NOMO-1 treated with dmso at 0.1 percent for 144 hours (cell line): ENCODE results near the gene TBC1D2.
"Not testable (repeated sequence)": the region's sequence is repeated elsewhere in the genome, so short reads cannot be mapped to it uniquely, and the experiment has no call there.

Experiments used
- DNase-seq: peaks from one replicate; lab custom pipeline; 2025; ENCODE audit not compliant: unreplicated experiment; lab: John Stamatoyannopoulos, UW

The TBC1D2 gene

DNA sequence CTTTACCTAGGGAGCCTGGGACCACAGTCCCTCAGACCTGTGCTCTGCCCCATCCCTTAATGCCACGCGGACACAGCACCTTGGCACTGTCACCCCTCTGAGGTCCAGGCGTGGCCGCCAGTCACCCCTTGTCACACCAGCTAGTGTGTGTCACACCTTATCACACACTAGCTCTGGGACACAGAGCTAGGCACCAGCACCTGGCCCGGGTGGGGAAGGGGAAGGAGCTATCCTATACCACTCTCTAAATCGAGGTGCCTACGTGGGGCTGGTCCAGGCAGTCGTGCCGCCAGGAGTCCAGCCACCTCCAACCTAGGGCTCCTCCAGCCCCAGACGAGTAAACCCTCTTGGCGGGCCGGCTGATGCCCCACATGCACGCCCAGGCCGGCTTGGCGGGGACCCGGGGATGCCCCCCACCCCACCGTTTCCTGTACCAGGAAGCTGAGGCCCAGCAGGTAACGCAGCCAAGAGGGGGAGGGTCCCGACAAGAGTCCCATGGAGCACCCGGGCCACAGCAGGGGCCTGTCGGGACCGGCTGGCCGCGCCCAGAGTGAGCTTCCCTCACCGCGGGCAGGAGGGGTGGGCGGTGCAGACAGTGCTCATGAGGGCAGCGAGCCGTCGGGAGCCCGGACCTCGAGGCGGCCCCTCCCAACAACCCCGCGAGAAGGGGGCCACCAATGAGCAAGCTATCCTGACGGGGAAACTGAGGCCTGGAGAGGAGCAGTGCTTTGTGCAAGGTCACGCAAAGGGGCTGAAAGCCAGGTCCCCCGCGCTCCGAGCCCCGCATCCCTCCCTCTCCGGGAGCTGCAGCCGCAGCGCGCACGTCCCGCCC lies 63.6 kb downstream of the TBC1D2 start:
- no peak for DNase-seq

GRCh38 chr9:98191181-98191608 lies 64.3 kb downstream of the TBC1D2 start:
- DNase-seq: no peak

- DNase-seq: no peak
Measured at GRCh38 chr9:98190757-98191105, 64.7 kb downstream of the TBC1D2 start.

DNA sequence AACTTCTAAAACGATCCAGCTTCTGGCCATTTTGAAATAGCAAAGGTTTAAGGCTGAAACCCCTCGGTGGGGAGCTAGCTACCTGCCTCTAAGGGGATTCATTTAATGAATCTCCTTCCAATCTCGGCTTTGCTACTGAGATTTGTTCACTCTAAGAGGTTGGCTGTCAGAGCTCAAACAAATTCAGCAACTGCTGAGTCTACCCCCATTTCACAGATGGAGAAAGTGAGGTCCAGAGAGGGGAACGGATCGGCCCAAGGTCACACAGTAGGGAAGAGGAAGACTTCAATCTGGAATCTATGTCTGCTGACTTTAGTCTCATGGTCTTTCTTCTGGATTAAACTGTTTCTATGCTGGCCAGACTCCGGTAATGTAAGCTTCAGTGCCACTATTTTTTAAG lies 66.0 kb downstream of the TBC1D2 start:
- no peak for DNase-seq

DNA sequence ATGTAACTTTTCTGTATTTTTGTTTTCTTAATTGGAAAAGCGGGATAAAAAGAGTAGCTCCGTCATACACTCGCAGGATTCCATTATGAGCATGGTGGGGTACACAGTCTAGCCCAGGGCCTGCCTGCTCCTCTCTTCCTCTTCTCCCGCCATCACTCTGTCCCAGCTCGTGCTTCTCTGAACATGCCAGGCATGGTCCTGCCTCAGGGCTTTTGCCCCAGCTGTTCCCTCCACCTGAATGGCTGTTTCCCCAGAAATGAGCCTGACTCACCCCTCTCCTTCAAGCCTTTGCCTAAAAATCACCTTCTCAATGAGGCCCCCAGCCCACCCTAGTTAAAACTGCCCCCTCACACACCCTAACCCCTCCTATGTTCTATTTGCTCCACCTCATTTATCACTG lies 67.5 kb downstream of the TBC1D2 start:
- no peak for DNase-seq

GRCh38 chr9:98186236-98186635 lies 69.2 kb downstream of the TBC1D2 start:
- DNase-seq: no peak

GRCh38 chr9:98185611-98186171 lies 69.8 kb downstream of the TBC1D2 start:
- peak; percentile 35 for DNase-seq

DNA sequence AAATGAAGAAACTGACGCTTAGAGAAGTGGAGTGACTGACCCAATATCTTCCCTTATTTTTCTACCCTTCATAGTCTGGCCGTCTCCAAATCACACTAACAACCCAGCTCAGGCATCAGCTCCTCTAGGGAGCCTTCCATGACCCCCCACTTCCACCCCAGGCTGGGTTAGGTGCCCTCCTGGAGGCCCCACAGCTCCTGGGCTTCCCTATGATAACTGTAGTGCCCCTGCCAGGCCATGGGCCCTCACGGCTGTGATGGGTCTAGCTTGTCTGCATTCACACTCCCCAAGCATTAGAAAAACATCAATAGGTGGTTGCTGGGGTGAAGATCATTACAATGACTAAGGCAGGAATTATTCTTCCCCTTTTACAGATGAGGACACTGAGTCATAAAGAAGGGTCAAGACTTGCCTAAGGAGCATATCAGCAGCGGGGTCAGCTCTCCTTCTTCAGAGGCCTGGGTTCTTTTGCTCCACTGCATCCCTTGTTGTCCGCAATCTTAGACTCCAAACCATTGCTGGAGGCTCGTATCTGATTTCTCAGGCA lies 70.4 kb downstream of the TBC1D2 start:
- no peak for DNase-seq

DNA sequence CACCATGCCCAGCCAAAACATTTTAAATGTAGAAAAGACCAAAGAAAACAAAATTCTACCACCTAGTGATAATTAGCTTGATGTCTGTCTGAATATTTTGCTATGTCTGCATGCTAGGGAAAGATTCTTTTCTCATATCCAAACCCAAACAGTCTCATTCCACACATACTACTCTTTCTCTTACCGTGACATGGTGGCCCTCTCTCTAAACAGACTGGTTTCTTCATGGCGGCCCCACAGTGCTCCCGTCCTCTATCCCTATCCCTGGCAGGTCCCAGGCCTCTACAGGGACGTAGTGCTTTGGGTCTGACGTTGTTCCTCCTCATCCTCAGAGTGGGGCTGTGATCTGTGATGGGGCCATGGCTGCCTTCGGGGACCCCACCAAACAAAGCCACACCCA lies 71.1 kb downstream of the TBC1D2 start:
- no peak for DNase-seq

GRCh38 chr9:98182889-98183599 lies 72.4 kb downstream of the TBC1D2 start:
- no peak for DNase-seq

DNA sequence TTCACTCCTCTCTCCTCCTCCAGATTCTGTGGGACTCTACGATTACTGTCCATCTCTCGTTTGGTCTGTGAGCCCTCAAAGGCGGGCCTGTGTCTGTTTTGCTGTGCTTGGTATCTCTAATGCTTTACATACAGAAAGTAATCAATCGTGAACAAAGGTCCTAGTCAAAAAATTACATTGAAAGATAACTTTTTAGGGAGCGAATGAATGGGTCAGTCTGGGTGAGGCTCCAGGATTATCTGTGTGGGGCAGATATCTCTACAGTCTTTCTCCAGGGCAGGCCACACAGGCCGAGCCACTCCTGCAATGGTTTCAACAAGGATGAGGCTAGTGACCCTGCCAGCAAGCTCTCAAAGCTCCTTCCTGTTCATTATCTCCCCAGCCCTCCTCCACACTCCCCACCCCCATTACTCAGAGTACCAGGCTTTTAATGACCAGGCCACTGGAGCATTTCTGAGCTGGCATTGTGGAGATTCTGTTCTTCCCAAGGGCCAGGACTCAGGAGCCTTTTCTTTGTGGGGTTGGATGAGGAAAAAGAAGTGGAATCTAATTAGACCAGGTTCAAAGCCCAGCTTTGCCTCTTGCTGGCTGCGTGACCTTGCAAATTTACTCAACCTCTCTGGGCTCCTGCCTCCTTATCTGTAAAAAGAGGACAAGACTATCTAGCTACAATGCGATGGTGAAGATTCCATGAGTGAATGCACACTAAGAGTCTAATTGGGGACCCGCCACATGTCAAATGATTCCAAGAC lies 73.2 kb downstream of the TBC1D2 start:
- DNase-seq: no peak

GRCh38 chr9:98181746-98182068 lies 73.7 kb downstream of the TBC1D2 start:
- DNase-seq: no peak

DNA sequence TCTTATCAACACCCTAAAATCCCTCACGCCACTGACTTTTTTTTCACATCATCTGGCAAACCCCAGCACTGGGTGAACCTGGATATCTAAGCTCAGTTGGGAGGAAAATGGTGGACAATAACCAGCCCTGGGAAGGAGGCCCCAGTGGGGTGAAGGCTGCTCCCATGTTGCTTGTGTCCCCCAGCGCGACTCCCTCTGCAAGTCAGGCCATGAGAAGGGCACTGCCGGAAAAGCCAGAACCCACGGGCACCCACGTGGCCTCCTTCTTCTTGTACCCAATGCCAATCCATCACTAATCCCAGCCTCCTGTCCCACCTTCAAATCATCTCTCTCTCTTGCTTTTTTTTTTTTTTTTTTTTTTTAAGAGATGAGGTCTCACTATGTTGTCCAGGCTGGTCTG lies 74.5 kb downstream of the TBC1D2 start:
- DNase-seq: no peak

DNA sequence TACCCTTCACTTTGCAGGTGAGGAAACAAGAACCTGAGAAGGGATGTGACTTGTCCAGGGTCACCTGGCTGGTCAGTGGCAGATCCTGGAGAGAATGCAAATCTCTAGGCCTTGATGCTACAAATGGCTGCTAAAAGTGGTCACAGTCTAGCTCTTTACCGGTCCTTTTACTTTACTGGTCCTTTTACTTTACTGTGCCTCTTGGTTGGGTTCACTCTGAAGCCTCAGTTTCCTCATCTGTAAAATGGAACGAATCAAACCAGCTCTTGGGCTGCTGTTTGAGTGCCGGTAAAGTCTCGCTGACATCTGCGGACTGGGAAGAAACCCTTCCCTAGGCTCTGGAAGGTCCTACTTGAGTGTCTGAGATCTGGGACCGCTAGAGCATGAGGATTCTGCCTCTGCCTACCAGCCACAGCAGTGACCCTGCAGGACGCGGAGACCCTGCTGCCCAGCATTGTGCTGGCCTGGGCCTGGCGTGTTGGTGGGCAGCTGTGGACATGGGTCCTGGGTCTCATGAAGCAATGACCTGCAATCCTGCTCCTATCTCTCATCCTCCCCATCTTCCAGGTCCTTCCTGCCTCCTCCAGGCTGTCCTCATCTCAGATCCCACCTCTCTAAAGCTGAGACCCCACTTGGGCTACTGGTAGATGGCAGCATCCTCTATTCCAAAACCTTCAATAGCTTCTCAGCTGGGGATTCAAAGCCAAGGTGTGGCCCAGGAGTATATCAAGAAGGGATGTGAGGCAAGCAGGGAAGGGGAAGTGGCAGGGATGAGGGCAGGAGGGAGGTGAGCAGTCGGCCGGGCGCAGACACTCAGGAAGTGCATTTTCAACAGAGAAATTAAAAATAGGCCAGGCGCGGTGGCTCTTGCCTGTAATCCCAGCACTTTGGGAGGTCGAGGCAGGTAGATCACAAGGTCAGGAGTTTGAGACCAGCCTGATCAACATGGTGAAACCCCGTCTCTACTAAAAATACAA lies 76.3 kb downstream of the TBC1D2 start:
- peak; percentile 55 for DNase-seq

DNA sequence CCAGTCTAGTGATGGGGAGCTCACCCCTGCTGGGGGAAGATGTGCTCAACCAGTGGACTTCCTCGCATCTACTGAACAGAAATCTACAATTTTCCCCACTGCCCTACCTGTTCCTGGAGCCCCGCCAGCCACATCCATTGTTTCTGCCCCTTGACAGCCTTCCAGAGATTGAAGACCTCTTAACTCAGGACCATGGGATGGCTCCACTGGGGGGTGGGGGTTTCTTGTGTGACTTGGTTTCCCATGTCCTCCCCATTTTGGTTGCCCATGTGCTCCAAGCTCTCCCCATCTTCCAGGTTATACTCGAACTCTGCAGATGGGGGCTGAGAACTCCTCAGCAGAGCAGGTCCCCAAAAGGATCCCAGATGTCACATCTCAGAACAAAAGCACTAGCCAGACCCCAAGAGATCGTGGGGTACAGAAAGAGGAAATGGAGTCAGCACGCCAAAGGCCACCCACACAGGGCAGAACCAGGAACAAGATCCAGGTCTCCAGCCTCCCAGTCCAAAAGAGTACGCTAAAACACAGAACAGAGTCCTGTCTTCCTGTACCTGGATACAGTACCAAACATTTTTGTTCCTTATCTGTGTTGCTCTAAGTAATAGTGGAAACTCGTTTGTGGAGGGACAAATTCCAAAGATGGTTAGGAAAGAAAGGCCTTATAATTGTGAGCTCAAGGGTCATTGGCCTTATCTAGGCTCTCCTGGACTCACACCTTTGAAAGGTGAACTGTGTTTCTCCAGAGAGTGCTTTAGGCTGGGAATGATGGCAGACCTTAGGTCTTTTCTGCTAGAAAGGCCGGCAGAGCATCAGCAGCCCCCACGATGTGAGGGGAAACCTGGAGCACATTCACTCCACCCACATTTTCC lies 78.8 kb downstream of the TBC1D2 start:
- no peak for DNase-seq

DNA sequence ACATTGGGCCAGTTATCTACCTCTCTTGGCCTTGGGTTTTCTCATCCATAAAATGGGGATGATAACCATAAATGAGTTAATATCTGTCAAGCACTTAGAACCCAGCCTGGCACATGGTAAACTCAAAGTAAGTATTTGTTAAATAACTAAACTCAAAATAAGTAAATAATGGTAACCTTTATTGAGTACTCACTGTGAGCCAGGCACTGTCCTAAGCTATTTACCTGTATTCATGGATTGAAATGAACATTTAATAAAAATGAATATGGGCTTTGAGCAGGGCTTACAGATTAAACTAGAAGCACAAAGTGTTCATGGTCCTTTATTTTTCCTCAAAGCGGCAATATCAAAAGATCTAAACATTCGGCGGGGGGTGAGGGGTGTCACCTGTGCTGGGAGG lies 79.7 kb downstream of the TBC1D2 start:
- DNase-seq: no peak

DNA sequence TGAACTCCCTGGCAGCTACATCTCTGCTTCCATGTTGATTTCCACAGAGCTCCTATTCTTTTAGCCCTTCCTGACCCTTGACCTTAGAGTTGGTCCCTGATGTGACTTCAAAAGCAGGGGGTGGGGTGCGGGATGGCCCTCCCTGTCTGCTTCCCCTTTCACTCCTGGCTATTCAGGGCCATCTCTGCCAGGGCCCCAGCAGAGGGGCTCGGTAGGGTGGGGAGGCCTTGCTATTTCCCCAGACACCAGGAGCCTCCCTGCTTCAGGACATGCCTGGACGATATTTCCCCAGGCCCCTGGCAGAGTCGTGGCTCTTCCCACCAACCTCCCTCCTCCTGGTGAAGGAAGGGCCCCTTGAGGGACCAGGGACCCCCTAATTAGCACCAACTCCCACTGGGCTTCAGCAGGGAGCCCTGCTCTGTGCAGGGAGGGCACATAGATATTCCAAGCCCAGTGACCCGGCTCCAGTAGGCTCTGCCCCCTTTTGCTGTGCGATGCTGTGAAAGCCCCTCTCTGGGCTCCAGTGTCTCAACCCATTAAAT lies 80.3 kb downstream of the TBC1D2 start:
- DNase-seq: no peak

- not testable (repeated sequence) for DNase-seq
Measured at GRCh38 chr9:98174502-98174918, 80.9 kb downstream of the TBC1D2 start.

- DNase-seq: no peak
Measured at GRCh38 chr9:98173181-98173580, 82.3 kb downstream of the TBC1D2 start.
